Measurements from ENCODE around the gene MAN1A1. TPM values are rescaled to one million over a fixed set of nuclear protein-coding genes. Genes with fewer than 3 reads are reported as not detected.
"Not testable (repeated sequence)": the region's sequence is repeated elsewhere in the genome, so short reads cannot be mapped to it uniquely, and the experiment has no call there.

Gene MAN1A1
- total and polyA plus RNA-seq, 11 donors: 5.6 to 30.6 (median 12.6) TPM

- Histone ChIP-seq H3K9me3 (no peaks in the 10 kb centered on the region), H3K27me3 (no peaks in the 10 kb centered on the region), H3K4me1 (peaks cover 0 to 11% (median 0%) of the 10 kb centered on the region in 12 donors), H3K36me3 (no peaks in the 10 kb centered on the region), H3K27ac (peak overlapping the region in 1 of 12 donors; percentile 11), H3K4me3 (no peak overlapping the region)
- 43 to 55% (median 50%) methylated on average over 3 of the region's 3 CpGs for WGBS, 4 donors
- intact Hi-C loops (cut with DNase I): loop anchor here in 1 of 10 donors (10.0 kb wide), 1 partner anchor 187 kb away; the partner anchor contains the start of gene MAN1A1
- DNase-seq (no peak), ATAC-seq (peak in 2 of 4 donors; percentile 21 to 23)
- TF ChIP-seq, protein P1, sequence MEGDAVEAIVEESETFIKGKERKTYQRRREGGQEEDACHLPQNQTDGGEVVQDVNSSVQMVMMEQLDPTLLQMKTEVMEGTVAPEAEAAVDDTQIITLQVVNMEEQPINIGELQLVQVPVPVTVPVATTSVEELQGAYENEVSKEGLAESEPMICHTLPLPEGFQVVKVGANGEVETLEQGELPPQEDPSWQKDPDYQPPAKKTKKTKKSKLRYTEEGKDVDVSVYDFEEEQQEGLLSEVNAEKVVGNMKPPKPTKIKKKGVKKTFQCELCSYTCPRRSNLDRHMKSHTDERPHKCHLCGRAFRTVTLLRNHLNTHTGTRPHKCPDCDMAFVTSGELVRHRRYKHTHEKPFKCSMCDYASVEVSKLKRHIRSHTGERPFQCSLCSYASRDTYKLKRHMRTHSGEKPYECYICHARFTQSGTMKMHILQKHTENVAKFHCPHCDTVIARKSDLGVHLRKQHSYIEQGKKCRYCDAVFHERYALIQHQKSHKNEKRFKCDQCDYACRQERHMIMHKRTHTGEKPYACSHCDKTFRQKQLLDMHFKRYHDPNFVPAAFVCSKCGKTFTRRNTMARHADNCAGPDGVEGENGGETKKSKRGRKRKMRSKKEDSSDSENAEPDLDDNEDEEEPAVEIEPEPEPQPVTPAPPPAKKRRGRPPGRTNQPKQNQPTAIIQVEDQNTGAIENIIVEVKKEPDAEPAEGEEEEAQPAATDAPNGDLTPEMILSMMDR (IDR thresholded peaks at IDR 0.05): no peak
- no peak for TF ChIP-seq POLR2A (IDR thresholded peaks at IDR 0.05)
Measured at GRCh38 chr6:119157506-119157815, 192.1 kb downstream of the MAN1A1 start.

DNA sequence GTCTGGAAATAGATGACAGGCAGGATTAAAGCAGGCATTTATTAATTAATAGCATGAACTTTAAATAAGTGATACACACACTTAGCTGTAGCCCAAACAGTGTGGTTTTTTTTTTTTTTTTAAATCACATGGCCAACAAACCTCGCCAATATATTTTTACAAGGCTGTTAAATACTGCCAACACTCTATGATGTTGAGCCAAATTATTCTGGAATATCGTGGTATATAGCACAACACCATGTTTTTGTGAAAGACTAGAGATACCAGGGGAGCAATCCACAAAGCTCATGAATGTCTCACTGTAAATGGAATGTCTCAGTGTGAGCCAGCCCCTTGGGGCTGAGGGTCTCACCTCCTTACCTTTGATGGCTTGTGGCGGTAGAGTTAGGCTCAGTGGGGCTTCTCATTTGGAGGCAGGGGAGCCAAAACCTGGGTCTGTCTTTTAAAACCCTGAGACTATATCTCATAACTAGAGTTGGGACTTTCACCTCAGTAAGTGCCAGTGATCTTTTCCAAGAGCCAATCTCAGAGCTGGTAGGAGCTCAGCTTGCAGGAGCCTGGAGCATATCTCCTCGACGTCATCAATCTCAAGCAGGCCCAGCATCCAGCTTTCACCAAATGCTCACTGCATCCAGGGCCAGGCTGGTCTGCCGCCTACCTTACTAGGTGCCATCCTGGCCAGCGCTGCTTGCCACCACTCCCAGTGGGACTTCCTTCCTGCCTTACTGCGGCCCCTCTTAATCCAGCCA lies 192.6 kb downstream of the MAN1A1 start:
- DNase-seq (peak in 1 of 5 donors; percentile 34), ATAC-seq (peak in 2 of 4 donors; percentile 5 to 17)
- no peak overlapping the region for H3K27ac ChIP-seq
- intact Hi-C loops (cut with DNase I): loop anchor here in 1 of 10 donors (10.0 kb wide), 1 partner anchor 188 kb away; the partner anchor contains the start of gene MAN1A1
- 61 to 73% (median 63%) methylated on average over 8 of the region's 8 CpGs for WGBS, 4 donors
- H3K4me1 ChIP-seq: peaks cover 0 to 11% (median 0%) of the 10 kb centered on the region in 12 donors
- H3K4me3 ChIP-seq: no peak overlapping the region
- H3K27me3 ChIP-seq: no peaks in the 10 kb centered on the region
- no peaks in the 10 kb centered on the region for H3K9me3 ChIP-seq
- TF ChIP-seq, protein P1 (IDR thresholded peaks at IDR 0.05): no peak
- H3K36me3 ChIP-seq: no peaks in the 10 kb centered on the region

GRCh38 chr6:119156082-119156481 lies 193.5 kb downstream of the MAN1A1 start:
- ATAC-seq, H3K9me3 ChIP-seq, H3K4me3 ChIP-seq, H3K27ac ChIP-seq, H3K27me3 ChIP-seq, H3K36me3 ChIP-seq, DNase-seq: not testable (repeated sequence)
- 94 to 98% (median 95%) methylated on average over 4 of the region's 4 CpGs for WGBS, 4 donors
- intact Hi-C loops (cut with DNase I): loop anchor here in 1 of 10 donors (10.0 kb wide), 1 partner anchor 189 kb away; the partner anchor contains the start of gene MAN1A1
- peaks cover 0 to 11% (median 0%) of the 10 kb centered on the region in 12 donors for H3K4me1 ChIP-seq

DNA sequence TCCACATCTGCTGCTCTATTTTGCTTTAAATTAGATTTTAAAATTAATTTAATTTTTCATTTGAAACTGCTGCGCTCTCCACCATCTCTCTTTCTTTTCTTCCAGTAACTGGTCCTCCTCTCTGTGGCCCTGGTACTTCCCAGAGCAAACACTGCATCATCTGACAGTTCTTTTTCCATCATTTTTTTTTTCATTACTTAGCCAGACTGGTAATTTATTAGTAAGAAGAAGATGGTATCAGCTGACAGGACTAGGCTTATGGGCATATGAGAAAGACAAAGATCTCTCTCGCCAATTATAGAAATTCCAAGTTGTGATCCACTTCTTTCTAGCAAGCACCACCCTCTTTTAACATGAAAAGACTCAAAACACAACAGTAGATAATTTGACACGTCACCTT lies 197.4 kb downstream of the MAN1A1 start:
- 64 to 97% (median 88%) methylated on average over 3 of the region's 3 CpGs for WGBS, 4 donors
- H3K9me3 ChIP-seq: no peaks in the 10 kb centered on the region
- no peak overlapping the region for H3K27ac ChIP-seq
- H3K4me1 ChIP-seq: peaks cover 0 to 16% (median 10%) of the 10 kb centered on the region in 12 donors
- H3K36me3 ChIP-seq: no peaks in the 10 kb centered on the region
- DNase-seq (no peak), ATAC-seq (no peak)
- TF ChIP-seq POLR2A (IDR thresholded peaks at IDR 0.05): no peak
- TF ChIP-seq, protein P1 (IDR thresholded peaks at IDR 0.05): no peak
- intact Hi-C loops (cut with DNase I): loop anchor here in 2 of 10 donors (5.0 to 10.0 kb wide), 2 partner anchors 190 to 193 kb away; partner anchors contain the start of gene MAN1A1 (in 1 of the 2)
- H3K27me3 ChIP-seq: no peaks in the 10 kb centered on the region
- no peak overlapping the region for H3K4me3 ChIP-seq
